ENCODE results near the gene IREB2.

DNA sequence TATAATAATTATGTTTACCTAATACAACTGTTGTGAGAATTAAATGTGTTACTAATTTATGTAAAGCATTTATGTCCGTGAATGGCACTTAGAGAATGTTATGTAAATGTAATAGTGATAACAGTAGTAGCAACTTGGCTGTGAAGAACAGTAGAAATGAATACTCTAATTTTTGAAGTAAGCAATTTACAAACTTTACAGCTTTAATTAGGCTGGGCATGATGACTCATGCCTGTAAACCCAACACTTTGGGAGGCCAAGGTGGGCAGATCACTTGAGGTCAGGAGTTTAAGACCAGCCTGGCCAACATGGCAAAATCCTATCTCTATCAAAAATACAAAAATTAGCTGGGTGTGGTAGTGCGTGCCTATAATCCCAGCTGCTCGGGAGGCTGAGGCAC is 33.9 kb upstream of the IREB2 start:
- TF ChIP-seq, protein P1, sequence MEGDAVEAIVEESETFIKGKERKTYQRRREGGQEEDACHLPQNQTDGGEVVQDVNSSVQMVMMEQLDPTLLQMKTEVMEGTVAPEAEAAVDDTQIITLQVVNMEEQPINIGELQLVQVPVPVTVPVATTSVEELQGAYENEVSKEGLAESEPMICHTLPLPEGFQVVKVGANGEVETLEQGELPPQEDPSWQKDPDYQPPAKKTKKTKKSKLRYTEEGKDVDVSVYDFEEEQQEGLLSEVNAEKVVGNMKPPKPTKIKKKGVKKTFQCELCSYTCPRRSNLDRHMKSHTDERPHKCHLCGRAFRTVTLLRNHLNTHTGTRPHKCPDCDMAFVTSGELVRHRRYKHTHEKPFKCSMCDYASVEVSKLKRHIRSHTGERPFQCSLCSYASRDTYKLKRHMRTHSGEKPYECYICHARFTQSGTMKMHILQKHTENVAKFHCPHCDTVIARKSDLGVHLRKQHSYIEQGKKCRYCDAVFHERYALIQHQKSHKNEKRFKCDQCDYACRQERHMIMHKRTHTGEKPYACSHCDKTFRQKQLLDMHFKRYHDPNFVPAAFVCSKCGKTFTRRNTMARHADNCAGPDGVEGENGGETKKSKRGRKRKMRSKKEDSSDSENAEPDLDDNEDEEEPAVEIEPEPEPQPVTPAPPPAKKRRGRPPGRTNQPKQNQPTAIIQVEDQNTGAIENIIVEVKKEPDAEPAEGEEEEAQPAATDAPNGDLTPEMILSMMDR (IDR thresholded peaks at IDR 0.05; ENCODE audit: low read depth, low read length), result no peak
- TF ChIP-seq EZH2phosphoT487 (IDR thresholded peaks at IDR 0.05; ENCODE audit: low read depth), result no peak
